Naive B cell (primary cell): ENCODE results near the gene ABHD17B. TPM values are rescaled to one million over a fixed set of nuclear protein-coding genes. Genes with fewer than 3 reads are reported as not detected.

Source experiments
- ATAC-seq, 2 donors: fragments of 150-1000 bp; cut with Tn5 transposase; 2 replicates each; pipeline ENCODE4 v1.10.0; 2021; ENCODE audit warnings: low read depth in 2 of 2, mild to moderate bottlenecking in 2 of 2, moderate library complexity in 2 of 2
- DNase-seq: peaks from one replicate; pipeline ENCODE4 v3.0.0; 2022
- H3K27ac Mint-ChIP-seq, 6 donors: one replicate each; pipeline ENCODE4 v1.8.0; 2020 to 2022; ENCODE audit warnings: mild to moderate bottlenecking in 6 of 6, mixed read lengths in 6 of 6, moderate library complexity in 5 of 6, inconsistent platforms in 2 of 6
- H3K27me3 Mint-ChIP-seq, 3 donors: one replicate each; pipeline ENCODE4 v1.8.0; 2021 to 2022; ENCODE audit warnings: mixed read lengths in 3 of 3, mild to moderate bottlenecking in 1 of 3
- H3K36me3 Mint-ChIP-seq, 2 donors: one replicate each; pipeline ENCODE4 v1.8.0; 2020 to 2022; ENCODE audit warnings: mixed read lengths in 2 of 2, inconsistent platforms in 1 of 2, mild to moderate bottlenecking in 1 of 2
- H3K4me1 Mint-ChIP-seq, 3 donors: one replicate each; pipeline ENCODE4 v1.8.0; 2020 to 2022; ENCODE audit warnings: mixed read lengths in 3 of 3, inconsistent platforms in 1 of 3, mild to moderate bottlenecking in 1 of 3, moderate library complexity in 1 of 3
- H3K4me3 Mint-ChIP-seq, 8 donors: one replicate each; pipeline ENCODE4 v1.8.0; 2020 to 2022; ENCODE audit warnings: mild to moderate bottlenecking in 8 of 8, mixed read lengths in 8 of 8, moderate library complexity in 8 of 8, inconsistent platforms in 2 of 8
- H3K9me3 Mint-ChIP-seq, 7 donors: one replicate each; pipeline ENCODE4 v1.8.0; 2020 to 2022; ENCODE audit warnings: mixed read lengths in 7 of 7, mild to moderate bottlenecking in 5 of 7, inconsistent platforms in 2 of 7, moderate library complexity in 1 of 7
- polyA plus RNA-seq, 6 donors: library from polyadenylated mRNA; unstranded; fragments of 300-500 nt; fragmentation: Illumina TruSeq; gene quantifications; one replicate each; pipeline ENCODE4 v1.2.3, GENCODE V29; 2021; ENCODE audit warnings: low read depth in 6 of 6

The ABHD17B gene
- polyA plus RNA-seq, 6 donors from 2014 or later, result 47.4 to 83.9 (median 60.2) TPM

DNA sequence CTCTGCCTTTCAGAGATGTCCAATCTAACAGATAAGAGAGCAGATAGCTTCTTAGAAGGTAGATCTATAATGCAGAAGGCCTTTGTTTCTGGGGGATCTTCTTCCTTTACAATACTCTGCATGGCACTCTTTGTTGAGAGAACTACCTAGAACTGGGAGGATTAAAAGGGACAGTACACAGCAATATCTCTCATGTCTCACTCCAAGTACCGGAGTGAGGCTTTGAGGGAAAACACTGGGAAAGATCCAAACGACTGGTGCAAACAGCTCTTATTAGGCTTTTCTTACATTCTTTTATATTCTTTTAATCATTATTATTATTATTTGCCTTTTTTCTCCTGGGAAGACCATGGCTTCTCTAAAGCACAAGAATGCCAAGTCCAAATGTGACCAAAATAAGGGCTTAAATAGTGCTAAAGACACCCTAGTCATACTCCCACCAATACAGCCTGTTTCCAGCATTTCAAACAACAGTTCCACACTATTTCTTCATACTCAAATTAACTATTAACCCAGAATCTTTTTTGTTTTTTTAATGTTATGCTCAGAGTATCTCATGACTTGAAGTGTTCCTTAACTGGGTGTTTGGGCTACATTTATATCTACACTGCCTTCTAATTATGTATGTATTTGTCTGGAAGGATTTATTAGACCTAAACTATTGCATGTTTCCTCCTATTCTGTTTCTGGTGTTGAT lies 52.7 kb downstream of the ABHD17B start:
- Mint-ChIP-seq H3K27ac (peak overlapping the region in 1 of 6 donors; percentile 59), H3K9me3 (peaks cover 4 to 37% (median 25%) of the 10 kb centered on the region in 7 donors), H3K4me3 (no peak overlapping the region), H3K4me1 (peaks cover 0 to 15% (median 14%) of the 10 kb centered on the region in 3 donors), H3K36me3 (peaks cover 18 to 28% of the 10 kb centered on the region in 2 donors), H3K27me3 (no peaks in the 10 kb centered on the region)
- no peak for ATAC-seq
- DNase-seq, result no peak

DNA sequence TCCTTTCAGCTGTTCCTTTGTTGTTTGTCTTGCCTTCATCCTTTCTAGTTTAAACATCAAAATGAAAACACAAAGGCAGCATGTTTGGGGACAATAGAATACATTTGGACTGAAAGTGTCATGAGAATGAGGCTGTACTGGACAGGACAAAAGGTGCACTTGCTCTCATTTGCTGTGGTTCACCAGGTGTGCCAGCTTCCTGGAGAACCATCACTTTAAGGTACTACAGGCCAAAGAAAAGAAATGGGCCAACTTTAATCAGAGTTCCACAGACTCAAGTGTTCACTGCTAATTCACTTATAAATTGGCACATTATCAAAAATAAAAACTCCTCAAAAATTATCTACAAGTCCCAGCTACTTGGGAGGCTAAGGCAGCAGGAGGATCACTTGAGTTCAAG lies 53.8 kb downstream of the ABHD17B start:
- ATAC-seq (no peak), DNase-seq (no peak)
- peaks cover 18 to 28% of the 10 kb centered on the region in 2 donors for H3K36me3 Mint-ChIP-seq

GRCh38 chr9:71854811-71855210 lies 56.2 kb downstream of the ABHD17B start:
- H3K4me3 Mint-ChIP-seq, result no peak overlapping the region
- DNase-seq, result no peak
- peaks cover 0 to 3% (median 0%) of the 10 kb centered on the region in 3 donors for H3K4me1 Mint-ChIP-seq
- H3K36me3 Mint-ChIP-seq, result peaks cover 9 to 11% of the 10 kb centered on the region in 2 donors
- no peaks in the 10 kb centered on the region for H3K27me3 Mint-ChIP-seq
- peak overlapping the region in 1 of 6 donors; percentile 37 for H3K27ac Mint-ChIP-seq
- no peak for ATAC-seq
- H3K9me3 Mint-ChIP-seq, result peaks cover 4 to 16% (median 11%) of the 10 kb centered on the region in 7 donors

More for the DNA sequence above, 53.8 kb downstream of the ABHD17B start:
- Mint-ChIP-seq H3K4me1 (peaks cover 0 to 15% (median 14%) of the 10 kb centered on the region in 3 donors), H3K27ac (no peak overlapping the region), H3K4me3 (no peak overlapping the region), H3K27me3 (no peaks in the 10 kb centered on the region), H3K9me3 (peaks cover 4 to 37% (median 25%) of the 10 kb centered on the region in 7 donors)

DNA sequence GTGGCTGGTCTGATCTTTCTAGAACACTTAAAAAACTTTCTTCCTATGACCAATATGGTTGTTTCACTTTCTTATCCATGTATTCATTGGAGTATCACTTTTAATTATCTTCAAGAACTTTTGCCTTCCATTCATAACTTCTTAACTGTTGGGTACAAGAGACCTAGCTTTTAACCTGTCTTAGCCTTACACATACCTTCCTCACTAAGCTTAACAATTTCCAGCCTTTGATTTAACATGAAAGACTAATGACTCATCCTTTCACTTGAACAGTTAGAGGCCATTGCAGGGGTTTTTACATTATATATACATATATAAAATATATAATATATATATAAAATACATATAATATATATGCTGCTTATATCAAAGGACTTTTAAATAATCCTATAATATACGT lies 57.9 kb downstream of the ABHD17B start:
- peaks cover 0 to 3% (median 0%) of the 10 kb centered on the region in 3 donors for H3K4me1 Mint-ChIP-seq

DNA sequence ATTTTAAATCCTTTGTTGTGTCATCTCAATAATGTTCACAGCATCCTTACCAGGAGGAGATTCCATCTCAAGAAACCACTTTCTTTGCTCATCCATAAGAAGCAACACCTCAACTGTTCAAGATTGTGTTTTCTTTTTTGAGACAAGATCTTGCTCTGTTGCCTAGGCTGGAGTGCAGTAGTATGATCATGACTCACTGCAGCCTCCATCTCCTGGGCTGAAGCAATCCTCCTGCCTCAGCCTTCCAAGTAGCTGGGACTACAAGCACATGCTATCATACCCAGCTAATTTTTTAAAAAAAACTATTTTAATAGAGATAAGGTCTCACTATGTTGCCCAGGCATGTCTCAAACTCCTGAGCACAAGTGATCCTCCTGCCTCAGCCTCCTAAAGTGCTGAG lies 60.0 kb downstream of the ABHD17B start:
- no peak overlapping the region for H3K27ac Mint-ChIP-seq
- H3K27me3 Mint-ChIP-seq, result no peaks in the 10 kb centered on the region
- no peak overlapping the region for H3K4me3 Mint-ChIP-seq
- DNase-seq, result no peak
- H3K36me3 Mint-ChIP-seq, result no peaks in the 10 kb centered on the region
- H3K4me1 Mint-ChIP-seq, result no peaks in the 10 kb centered on the region
- peaks cover 0 to 8% (median 4%) of the 10 kb centered on the region in 7 donors for H3K9me3 Mint-ChIP-seq
- ATAC-seq, result no peak

More for the DNA sequence above, 57.9 kb downstream of the ABHD17B start:
- Mint-ChIP-seq H3K9me3 (peaks cover 0 to 11% (median 4%) of the 10 kb centered on the region in 7 donors), H3K36me3 (no peaks in the 10 kb centered on the region), H3K27ac (no peak overlapping the region), H3K4me3 (no peak overlapping the region), H3K27me3 (no peaks in the 10 kb centered on the region)
- DNase-seq (no peak), ATAC-seq (no peak)

GRCh38 chr9:71847892-71848291 lies 63.1 kb downstream of the ABHD17B start:
- ATAC-seq, result no peak
- DNase-seq, result no peak
- Mint-ChIP-seq H3K27me3 (no peaks in the 10 kb centered on the region), H3K27ac (no peak overlapping the region), H3K4me1 (no peaks in the 10 kb centered on the region), H3K36me3 (no peaks in the 10 kb centered on the region), H3K9me3 (peaks cover 0 to 8% (median 4%) of the 10 kb centered on the region in 7 donors), H3K4me3 (no peak overlapping the region)

GRCh38 chr9:71844808-71845207 lies 66.2 kb downstream of the ABHD17B start:
- ATAC-seq (no peak), DNase-seq (no peak)
- Mint-ChIP-seq H3K4me3 (no peak overlapping the region), H3K27ac (no peak overlapping the region), H3K27me3 (no peaks in the 10 kb centered on the region), H3K36me3 (peaks cover 2 to 11% of the 10 kb centered on the region in 2 donors), H3K4me1 (no peaks in the 10 kb centered on the region), H3K9me3 (peaks cover 0 to 9% (median 7%) of the 10 kb centered on the region in 7 donors)

GRCh38 chr9:71839668-71840067 lies 71.3 kb downstream of the ABHD17B start:
- no peak overlapping the region for H3K27ac Mint-ChIP-seq
- DNase-seq (no peak), ATAC-seq (no peak)
- H3K27me3 Mint-ChIP-seq, result no peaks in the 10 kb centered on the region
- H3K4me1 Mint-ChIP-seq, result peaks cover 0 to 7% (median 5%) of the 10 kb centered on the region in 3 donors
- H3K4me3 Mint-ChIP-seq, result no peak overlapping the region
- H3K36me3 Mint-ChIP-seq, result peaks cover 23% of the 10 kb centered on the region in 2 donors
- peaks cover 6 to 29% (median 11%) of the 10 kb centered on the region in 7 donors for H3K9me3 Mint-ChIP-seq

- peak overlapping the region in 1 of 8 donors; percentile 64 for H3K4me3 Mint-ChIP-seq
- peaks cover 25% of the 10 kb centered on the region in 2 donors for H3K36me3 Mint-ChIP-seq
- no peak for DNase-seq
- peaks cover 0 to 7% (median 5%) of the 10 kb centered on the region in 3 donors for H3K4me1 Mint-ChIP-seq
- peaks cover 4 to 32% (median 17%) of the 10 kb centered on the region in 7 donors for H3K9me3 Mint-ChIP-seq
- ATAC-seq, result no peak
- H3K27ac Mint-ChIP-seq, result peak overlapping the region in 2 of 6 donors; percentile 12 to 68
- no peaks in the 10 kb centered on the region for H3K27me3 Mint-ChIP-seq
Measured at GRCh38 chr9:71835596-71835995, 75.4 kb downstream of the ABHD17B start.

DNA sequence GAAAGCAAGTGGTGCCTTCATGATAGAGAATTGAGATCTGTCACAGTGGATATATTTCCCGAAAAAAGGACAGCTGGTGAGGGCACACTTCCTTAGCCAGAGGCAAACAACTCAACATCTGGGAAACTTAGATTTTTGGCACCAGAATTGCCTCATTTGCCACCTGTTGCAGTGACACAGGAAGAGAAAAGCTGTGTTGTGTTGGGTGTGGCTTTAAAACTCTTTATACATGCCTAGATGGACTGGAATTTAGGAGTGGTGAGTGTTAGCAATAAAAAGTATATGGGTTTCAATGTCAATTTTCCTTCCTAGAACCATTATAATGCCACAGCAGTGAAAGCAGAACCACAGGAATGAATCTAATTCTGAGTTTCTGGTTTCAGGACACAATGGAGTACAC lies 80.1 kb downstream of the ABHD17B start:
- Mint-ChIP-seq H3K27me3 (no peaks in the 10 kb centered on the region), H3K9me3 (peaks cover 3 to 24% (median 16%) of the 10 kb centered on the region in 7 donors)
- DNase-seq, result no peak

GRCh38 chr9:71830153-71830552 lies 80.8 kb downstream of the ABHD17B start:
- no peak for ATAC-seq
- H3K27ac Mint-ChIP-seq, result peak overlapping the region in 1 of 6 donors; percentile 29

More for the DNA sequence above, 80.1 kb downstream of the ABHD17B start:
- peaks cover 15 to 23% of the 10 kb centered on the region in 2 donors for H3K36me3 Mint-ChIP-seq
- peaks cover 0 to 6% (median 5%) of the 10 kb centered on the region in 3 donors for H3K4me1 Mint-ChIP-seq
- no peak overlapping the region for H3K4me3 Mint-ChIP-seq
- ATAC-seq, result no peak
- H3K27ac Mint-ChIP-seq, result no peak overlapping the region

DNA sequence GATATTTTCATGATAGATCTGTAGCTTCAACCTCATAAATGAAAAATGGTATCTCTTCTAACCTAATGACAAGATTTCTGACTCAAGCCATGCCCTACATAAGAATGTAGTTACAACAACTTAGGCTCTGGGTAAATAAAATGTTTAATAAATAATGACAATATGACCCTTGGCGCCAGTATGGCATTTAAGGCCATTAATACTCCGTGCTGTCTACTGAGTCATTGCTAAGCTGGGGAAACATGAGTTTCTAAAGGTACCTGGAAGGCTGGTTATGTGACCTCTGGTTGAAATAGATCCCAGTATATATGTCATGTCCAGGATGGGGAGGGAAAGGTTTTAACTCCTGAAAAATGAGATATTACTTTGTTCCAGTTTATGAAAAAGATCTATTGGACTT lies 84.7 kb downstream of the ABHD17B start:
- ATAC-seq, result no peak
- no peak for DNase-seq
- no peaks in the 10 kb centered on the region for H3K27me3 Mint-ChIP-seq
- H3K4me3 Mint-ChIP-seq, result no peak overlapping the region
- H3K4me1 Mint-ChIP-seq, result no peaks in the 10 kb centered on the region
- peaks cover 0 to 2% (median 0%) of the 10 kb centered on the region in 7 donors for H3K9me3 Mint-ChIP-seq
- peaks cover 0 to 8% of the 10 kb centered on the region in 2 donors for H3K36me3 Mint-ChIP-seq
- no peak overlapping the region for H3K27ac Mint-ChIP-seq

More at GRCh38 chr9:71830153-71830552, 80.8 kb downstream of the ABHD17B start:
- Mint-ChIP-seq H3K4me1 (no peaks in the 10 kb centered on the region), H3K9me3 (peaks cover 0 to 16% (median 10%) of the 10 kb centered on the region in 7 donors), H3K27me3 (no peaks in the 10 kb centered on the region), H3K4me3 (no peak overlapping the region), H3K36me3 (peaks cover 14 to 15% of the 10 kb centered on the region in 2 donors)
- no peak for DNase-seq

DNA sequence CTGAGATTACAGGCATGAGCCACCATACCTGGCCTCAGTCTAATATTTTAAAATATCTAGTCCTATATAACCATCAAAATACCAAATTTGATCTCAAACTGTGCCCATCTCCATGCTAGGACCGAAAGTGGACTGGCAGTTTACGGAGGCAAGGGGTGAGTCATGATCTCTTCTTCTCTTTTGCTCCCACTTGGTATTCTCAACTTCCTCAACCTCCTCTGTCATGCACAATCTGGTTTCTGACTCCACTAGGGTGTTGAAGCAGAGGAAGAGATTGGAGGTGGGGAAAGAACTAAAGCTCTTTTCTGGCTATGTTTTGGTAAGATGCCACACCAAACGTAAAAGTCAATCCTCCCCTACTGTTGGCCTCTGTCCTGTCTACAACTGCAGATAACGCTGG lies 86.7 kb downstream of the ABHD17B start:
- no peaks in the 10 kb centered on the region for H3K27me3 Mint-ChIP-seq
- H3K9me3 Mint-ChIP-seq, result peaks cover 0 to 2% (median 0%) of the 10 kb centered on the region in 7 donors
- no peak overlapping the region for H3K4me3 Mint-ChIP-seq
- DNase-seq (no peak), ATAC-seq (no peak)
- H3K27ac Mint-ChIP-seq, result no peak overlapping the region
- H3K4me1 Mint-ChIP-seq, result peaks cover under 1 to 12% (median 10%) of the 10 kb centered on the region in 3 donors
- peaks cover 0 to 6% of the 10 kb centered on the region in 2 donors for H3K36me3 Mint-ChIP-seq

DNA sequence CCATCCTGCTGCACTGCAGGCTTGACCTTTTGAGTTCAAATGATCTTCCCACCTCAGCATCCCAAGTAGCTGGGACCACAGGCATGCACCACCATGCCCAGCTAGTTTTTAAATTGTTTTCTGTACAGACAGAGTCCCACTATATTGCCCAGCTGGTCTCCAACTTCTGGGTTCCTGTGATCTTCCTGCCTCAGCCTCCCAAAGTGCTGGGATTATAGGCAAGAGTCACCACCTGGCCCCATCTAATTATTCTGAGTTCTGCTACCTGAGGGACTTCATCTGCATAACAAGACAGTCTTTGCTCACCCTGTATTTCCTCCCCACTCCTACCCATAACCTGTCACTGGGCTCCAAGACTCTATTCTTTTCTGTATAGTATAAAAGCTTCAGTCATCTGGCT lies 88.1 kb downstream of the ABHD17B start:
- no peaks in the 10 kb centered on the region for H3K36me3 Mint-ChIP-seq
- H3K9me3 Mint-ChIP-seq, result peaks cover 0 to 2% (median 0%) of the 10 kb centered on the region in 7 donors
- no peak for DNase-seq
- H3K27ac Mint-ChIP-seq, result peak overlapping the region in 2 of 6 donors; percentile 8 to 59
- no peaks in the 10 kb centered on the region for H3K27me3 Mint-ChIP-seq
- H3K4me3 Mint-ChIP-seq, result no peak overlapping the region
- no peak for ATAC-seq
- peaks cover 6 to 23% (median 14%) of the 10 kb centered on the region in 3 donors for H3K4me1 Mint-ChIP-seq
